NCI-H2171 (cell line): ENCODE data around the gene SNX32.

Experiments used
- DNase-seq: peaks from one replicate; lab custom pipeline; 2025; lab: John Stamatoyannopoulos, UW

Gene SNX32

DNA sequence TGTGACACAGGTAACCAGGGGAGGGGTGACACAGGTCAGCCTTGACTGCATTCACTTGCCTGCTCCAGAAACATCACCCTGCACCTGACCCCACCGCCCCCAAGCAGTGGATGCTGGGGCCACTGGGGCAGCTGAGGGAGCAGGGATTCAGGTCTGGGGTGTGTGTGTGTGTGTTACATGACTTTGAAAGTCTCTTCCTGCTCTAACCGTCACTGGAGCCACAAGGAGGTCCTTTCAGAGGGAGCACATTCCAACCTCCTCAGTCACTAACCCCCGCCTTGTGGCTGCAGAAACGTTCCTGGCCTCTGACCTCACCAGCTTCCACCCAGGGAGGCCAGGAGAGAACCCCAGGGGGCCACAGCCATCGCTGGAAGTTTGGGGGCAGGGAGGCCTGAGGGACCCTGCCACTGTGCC is 69.3 kb downstream of the SNX32 start:
- DNase-seq: no peak
